GM19193 (cell line): ENCODE results near the gene SPAG9.

ENCODE experiments used
- POLR2A ChIP-seq: IDR thresholded peaks from 4 replicates; pipeline ENCODE4 v1.6.1; 2011; ENCODE audit not compliant: insufficient read depth, insufficient read length; ENCODE audit errors: extremely low read depth

SPAG9 gene

GRCh38 chr17:50922107-50922506 lies 198.6 kb downstream of the SPAG9 start:
- no peak for TF ChIP-seq POLR2A

- no peak for TF ChIP-seq POLR2A
These were observed 199.6 kb downstream of the SPAG9 start for GRCh38 chr17:50920891-50921586.

- no peak for TF ChIP-seq POLR2A
These were observed 200.6 kb downstream of the SPAG9 start for GRCh38 chr17:50920041-50920410.

- TF ChIP-seq POLR2A, result no peak
These were observed 201.2 kb downstream of the SPAG9 start for GRCh38 chr17:50919321-50920040.

- TF ChIP-seq POLR2A, result no peak
These were observed 201.8 kb downstream of the SPAG9 start for GRCh38 chr17:50918933-50919296.

GRCh38 chr17:50918071-50918932 lies 202.4 kb downstream of the SPAG9 start:
- no peak for TF ChIP-seq POLR2A

- TF ChIP-seq POLR2A, result peak; percentile 16
These were observed 203.3 kb downstream of the SPAG9 start for GRCh38 chr17:50917418-50917743.

- TF ChIP-seq POLR2A, result no peak
These were observed 203.8 kb downstream of the SPAG9 start for GRCh38 chr17:50916708-50917417.

- TF ChIP-seq POLR2A, result no peak
These were observed 204.5 kb downstream of the SPAG9 start for GRCh38 chr17:50916026-50916707.

- TF ChIP-seq POLR2A, result no peak
These were observed 206.1 kb downstream of the SPAG9 start for GRCh38 chr17:50914505-50915063.

GRCh38 chr17:50913120-50913519 lies 207.5 kb downstream of the SPAG9 start:
- no peak for TF ChIP-seq POLR2A
